Effector CD4-positive, alpha-beta T cell (primary cell): ENCODE data around the gene NLGN1.

Experiments
- DNase-seq: peaks from one replicate; pipeline ENCODE4 v3.0.0-alpha.2; 2020

NLGN1 gene

DNA sequence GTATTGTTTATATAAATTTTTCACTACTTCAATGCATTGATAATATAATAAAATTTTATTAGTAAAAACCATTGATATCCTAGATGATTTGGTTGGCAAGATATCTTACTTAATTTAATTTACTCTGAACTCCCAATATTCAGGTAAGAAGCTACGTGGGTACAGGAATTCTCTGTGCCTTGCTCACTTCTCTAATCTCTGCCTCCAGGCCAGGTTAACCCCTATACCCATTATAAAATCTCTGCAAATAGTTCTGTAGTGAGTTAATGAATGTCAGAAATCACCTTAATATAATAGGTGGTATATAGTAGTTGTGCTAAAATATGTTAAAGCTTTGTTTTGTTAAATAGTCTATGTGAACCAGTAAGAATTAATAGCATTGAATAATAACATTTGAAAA is 465.2 kb downstream of the NLGN1 start:
- DNase-seq, result no peak

DNA sequence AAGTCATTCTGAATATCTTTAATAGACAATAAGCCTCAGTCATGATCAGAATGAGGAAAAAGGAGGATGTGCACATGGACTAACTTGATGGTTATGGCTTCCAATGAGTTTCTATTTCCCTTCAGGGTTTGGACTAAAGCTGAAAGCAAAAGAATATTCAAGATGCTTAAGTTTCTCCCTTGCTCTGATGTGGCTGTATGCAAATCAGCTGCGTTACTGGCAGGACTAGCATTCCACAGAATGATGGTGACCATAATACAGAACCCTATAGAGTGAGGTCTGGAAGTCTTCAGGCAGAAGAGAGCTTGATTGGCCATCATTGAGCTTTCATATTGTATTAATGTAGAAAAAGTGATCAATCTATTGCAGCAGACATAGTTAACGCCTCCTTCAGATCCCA is 466.0 kb downstream of the NLGN1 start:
- no peak for DNase-seq

DNA sequence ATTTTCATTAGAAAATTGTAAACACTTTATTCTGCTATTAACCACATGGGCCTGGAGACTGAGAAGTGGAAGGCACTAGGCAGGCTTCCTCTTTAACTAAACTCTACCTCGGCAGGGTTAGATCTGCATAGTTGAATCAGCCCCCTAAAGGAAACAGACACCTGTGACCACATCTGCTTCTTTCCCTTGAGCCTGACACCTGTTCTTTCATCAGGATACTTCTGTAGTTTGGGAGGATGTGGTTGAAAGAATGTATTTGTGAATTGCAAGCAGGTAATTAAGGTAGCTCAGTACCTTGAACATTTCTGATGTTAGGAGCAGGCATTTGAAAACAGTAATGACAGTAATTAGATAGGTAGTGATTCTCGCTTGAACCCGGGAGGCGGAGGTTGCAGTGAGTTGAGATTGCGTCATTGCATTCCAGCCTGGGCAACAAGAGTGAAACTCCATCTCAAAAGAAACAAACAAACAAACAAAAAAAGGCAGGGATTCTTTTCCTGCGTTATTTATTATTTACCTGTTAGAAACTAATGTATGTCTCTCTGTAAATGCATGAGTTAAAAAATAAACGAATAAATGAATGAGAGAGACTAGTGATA is 468.5 kb downstream of the NLGN1 start:
- no peak for DNase-seq

DNA sequence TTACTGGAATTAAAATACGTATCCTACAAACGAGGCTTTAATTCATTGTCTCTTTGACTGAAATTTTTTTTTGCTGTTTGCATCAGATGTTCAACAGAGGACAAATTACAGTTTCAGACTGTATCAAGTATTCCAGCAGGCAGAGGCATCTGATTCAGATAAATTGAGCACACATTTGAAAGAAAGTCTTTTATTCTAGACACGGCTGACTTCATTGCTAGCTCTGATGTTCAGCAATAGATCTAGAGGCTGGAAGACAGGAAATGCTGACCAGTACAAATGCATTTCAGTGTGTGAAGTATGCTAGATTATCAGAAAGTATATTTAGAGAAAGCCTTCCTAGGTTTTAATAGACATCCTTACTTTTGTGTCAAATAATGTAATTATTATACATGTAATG is 472.2 kb downstream of the NLGN1 start:
- no peak for DNase-seq

DNA sequence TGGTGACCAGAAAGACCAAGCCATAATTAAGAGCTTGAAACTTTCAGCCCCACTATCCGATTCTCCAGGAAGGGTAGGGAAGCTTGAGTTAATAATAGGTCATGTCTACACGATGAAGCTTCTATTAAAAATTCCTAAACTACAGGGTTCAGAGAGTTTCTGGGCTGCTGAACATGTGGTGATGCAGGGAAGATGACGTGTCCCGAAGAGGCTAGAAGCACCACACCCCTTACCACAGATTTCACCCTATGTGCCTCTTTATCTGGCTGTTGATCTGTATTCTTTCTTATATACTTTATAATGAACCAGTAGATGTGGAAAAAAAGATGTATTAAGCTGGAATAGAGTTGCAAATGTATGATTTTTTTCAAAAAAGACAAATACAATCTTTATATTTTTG is 473.4 kb downstream of the NLGN1 start:
- no peak for DNase-seq

DNA sequence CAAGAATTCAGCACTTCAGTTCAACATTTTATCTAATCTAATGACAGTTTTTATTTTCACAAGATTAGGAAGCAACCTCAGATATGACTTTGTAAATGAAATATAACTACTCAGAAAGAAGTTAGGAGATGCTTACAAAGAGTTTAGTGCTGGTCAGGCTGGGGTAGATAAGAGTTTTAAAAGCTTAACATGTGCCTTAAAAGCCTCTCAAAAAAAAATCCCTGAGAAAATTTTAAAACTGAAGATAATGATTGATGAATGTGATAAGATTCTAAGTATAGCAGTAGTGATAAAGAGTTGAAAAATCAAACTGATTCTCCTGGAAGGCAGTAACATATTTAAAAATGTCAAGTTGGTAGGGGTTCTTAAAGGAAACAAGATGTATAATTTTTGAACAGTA is 478.2 kb downstream of the NLGN1 start:
- DNase-seq, result no peak

DNA sequence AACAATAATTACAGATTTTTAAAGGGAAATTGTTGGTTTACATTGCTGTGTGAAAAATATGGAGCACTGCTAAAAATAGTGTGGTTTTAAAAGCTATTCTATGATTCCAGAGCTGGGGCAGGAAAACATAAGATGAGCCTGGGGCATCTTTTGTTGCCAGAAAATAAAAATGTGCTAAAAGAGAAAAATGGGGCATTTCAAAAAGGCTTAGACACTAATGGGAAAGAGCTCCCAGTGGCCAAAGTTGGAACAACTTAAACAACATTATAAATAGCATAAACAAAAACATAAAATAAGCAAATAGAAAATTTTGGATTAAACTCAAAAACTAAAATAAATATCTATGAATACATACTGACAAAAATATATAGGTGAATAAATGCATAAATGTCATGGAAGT is 478.9 kb downstream of the NLGN1 start:
- DNase-seq, result no peak

DNA sequence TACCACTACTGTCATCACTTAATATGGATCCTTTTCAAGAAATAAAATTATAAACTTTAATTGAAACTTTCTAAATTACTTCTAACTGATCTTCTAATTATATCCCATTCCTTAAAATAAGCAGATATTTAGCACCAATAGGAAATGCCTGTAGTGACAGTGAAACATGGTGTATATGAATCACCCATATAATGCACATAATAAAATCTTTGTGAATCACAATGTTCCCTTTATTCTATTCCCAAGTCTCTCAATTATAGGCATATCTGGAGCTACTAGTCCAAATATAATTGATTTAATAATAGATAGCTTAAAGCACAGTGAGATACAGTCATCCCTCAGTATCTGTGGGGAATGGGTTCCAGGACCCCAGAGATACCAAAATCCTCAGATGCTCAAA is 490.3 kb downstream of the NLGN1 start:
- DNase-seq, result no peak

DNA sequence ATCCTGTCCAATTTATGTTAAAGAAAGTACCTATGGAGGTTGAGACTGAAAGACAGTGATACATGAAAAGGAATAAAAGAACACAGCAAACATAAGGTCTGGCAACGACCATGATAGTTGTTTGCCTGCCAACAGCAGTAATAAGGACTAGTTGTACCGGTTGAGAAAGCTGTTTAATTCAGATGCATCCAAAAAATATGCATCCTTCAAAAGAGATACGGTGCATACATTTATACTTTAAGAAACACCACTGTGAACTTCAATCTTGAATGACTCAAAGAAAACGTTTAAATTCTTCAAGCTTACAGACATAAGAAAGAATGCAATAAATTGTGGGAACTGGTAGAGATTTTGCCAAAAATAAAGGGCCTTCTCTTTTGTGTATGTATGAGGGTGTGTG is 492.1 kb downstream of the NLGN1 start:
- no peak for DNase-seq

DNA sequence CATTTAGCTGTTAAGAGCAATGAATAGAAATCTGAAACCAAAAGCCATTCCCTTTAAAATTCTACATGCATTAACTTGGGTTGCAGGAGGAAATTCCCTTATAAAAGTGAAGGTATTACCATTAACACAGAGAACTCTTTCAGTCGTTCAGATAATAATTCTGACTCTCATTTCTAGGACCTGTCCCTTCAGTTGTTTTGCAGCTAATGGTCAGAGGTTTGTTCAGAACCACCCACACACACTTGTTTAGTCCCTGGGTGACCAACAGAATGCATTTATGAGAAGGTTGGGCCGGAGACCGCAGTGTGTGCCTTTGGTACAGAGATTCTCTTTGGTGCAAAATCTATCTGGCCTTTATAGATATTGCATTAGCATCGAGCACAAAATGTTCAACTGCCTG is 492.5 kb downstream of the NLGN1 start:
- no peak for DNase-seq

DNA sequence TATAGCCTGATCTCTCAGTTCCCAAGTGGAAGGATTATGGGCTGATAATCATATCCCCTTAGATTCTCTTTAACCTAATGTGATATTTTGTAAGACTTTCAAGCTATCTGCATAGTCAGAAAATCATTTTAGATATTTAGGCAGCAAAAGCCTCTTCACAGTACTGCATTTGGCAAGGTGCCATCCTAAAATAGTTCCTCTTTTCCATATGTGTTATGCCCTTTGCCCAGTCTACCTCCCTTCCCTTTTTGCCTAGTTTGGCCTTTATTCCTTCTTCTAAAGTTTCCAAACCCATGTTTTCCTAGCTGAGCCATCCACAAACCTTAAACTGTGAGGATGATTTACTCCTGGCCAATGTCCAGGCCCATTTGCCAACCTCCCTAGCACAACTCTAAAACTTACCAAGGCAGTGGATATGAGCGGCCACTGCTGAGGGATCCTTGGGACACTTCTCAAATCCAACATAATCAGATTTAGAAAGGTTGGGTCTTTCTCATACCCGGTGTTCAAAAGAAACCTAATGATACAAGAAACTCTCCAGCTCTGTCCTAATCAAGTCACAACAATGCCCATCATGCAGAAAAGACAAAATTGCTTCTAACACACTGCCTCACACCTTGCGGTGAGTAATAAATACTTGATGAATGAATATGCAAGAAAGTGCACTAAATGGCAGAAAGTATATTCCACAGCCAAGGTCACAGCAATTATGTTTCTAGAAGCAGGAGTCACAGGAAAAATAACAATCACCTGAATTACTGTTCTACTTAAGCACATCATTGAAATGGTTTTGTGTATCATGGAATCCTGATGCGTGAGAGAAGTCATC is 493.9 kb downstream of the NLGN1 start:
- no peak for DNase-seq

DNA sequence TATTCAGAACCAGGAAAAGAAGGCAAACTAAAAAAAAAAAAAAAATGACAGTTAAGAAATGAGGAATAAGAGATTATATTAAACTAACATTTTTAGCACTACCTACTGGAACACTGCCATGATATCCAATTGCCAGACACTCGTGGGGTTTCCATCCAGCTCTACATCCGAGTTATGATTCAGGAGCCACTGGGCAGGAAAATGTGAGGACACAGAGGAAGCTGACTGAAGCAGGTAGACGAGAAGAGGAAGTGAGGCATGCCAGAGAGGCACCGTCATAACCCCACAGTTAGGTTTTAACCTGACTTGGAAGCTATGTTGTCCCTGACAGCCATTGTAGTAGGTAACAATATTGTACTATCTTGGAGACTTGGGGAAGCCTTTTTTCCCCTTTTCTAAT is 495.0 kb downstream of the NLGN1 start:
- DNase-seq, result no peak

DNA sequence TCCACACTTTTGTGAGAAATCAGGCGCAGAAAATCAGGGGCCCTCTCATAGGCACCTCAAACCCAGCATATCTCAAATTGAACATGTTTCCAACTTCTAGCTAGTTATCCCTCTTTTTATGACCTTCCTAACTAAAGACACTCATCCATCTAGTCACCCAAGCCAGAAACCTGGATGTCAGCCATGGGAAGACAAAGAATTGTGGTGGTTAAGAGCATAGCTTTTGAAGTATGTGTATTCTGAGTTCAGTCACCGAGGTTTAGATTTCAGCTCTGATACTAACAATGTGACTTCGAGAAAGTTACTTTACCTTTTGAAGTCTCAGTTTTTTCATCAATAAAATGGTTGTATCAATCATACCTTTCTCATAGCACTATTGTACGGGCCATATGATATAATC is 495.5 kb downstream of the NLGN1 start:
- no peak for DNase-seq

DNA sequence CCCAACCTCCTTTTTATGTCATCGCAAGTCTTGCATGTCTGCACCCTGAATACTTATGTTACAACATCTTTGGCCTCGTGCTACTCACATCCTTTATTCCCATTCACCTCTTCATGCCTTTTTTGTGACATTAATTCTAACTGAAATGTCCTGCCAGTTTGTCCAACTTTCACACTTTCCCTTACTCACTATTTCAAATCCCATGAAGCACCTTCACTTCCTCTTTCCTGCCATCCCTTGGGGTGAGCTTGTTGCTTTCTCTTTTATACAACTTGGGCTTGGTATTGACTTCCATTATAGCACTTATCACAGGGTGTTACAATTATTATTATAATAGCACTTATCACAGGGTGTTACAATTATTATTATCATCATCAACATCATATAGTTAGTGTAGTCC is 496.3 kb downstream of the NLGN1 start:
- DNase-seq, result no peak

DNA sequence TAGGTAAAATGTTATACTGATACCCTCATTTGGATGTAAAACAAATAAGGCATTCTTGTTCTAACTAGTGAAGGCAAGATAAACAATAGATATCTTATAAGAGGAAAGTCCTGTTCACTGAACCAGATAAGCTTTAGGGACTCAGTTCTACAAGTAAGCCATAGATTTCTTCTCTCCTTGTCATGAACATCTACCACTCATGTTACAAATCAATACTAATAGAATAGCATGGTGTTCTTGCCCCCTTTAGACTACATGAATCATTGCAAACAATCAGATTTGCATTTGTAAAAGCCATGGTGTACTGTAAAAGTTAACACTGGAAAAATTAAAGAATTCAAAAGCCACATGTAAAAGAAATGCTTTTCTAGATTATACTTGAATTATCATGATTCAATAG is 500.1 kb downstream of the NLGN1 start:
- no peak for DNase-seq

DNA sequence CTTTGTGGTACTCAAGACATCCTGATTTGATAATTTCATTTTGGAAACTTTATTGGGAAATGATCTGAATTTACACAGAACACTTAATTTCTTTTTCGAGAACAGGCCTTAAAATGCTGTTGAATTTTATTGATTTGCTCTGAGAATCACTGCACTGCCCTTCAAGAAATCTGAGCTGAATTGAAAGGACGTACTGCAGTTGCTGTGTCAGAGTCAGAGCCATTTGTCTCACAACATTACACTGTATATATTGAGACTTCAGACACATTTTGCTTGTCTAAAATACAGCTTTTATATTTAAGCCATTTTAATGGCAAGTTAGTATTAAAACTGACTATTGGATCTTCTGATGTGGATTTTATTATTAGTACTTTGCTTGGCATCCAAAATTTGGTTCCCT is 504.1 kb downstream of the NLGN1 start:
- no peak for DNase-seq

DNA sequence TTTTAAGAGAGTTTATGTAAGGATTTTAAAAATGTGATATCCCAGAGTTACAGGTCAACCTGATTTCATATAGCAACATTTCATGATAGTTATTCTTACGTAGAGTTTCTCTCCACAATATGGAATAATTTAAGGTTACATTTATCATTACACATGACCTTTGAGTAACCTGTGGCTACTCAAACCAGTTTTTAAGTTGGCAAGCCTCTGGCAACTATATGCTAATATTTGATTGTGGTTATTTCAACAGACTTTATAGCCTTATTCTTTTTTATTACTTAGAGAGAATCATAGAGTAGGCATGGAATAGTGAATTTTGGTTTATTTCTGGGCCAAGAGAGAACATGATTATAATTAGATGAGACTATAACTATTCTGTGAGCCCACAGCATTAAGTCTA is 504.9 kb downstream of the NLGN1 start:
- DNase-seq, result no peak

DNA sequence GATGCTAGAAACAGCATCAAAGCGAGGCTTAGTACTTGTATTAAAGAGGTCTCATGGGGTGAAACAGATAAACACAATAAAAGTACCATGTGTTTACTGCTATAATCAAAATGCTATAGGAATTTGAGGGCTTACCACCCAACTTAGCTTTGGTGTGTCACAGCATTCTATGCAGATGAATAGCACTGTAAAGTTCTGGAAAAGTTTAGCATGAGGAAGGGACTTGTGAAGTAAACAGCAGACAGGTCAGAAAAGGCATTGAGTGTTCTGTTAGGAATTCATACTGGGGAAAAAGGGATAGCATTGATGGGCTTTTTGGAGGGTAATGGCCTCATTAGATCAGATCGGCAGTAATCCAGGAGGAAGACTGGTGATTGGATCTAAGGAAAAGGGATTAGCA is 505.3 kb downstream of the NLGN1 start:
- no peak for DNase-seq

DNA sequence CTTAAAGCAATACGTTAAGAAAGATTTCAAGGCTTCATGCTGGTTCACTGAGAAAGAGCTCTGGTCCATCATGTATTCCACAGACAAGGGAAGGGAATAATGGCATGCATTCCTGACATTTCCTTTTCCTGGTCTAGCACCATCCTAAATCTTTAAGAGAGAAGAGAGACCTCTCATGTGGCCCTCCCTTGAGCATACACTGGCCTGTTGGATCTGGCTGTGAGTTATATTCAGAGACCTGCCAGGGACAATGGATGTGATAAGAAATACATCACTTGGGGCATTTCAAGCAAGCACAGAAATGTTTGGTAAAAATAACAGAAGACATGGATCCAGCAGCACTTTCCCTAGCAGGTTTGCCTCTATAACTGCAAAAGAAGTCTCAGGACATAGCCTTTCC is 507.8 kb downstream of the NLGN1 start:
- DNase-seq, result no peak

DNA sequence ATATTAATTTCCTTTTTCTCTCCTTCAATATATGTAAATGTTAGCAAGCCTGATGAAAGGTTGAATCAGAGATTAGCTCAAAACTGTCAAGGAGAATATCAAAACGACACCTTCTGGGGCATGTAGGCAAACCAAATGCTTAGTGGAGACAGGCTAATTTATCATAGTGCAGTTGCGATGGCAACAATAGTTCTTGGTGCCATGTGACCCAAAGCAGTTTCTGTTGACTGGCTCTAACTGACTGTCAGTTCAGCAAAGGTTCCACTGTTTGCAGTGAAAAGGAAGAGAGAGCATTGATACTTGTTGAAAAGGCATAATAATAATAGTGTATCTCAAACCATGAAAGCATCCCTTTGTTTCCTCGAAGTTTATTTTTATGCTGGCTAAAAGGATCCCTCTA is 513.9 kb downstream of the NLGN1 start:
- DNase-seq, result no peak

DNA sequence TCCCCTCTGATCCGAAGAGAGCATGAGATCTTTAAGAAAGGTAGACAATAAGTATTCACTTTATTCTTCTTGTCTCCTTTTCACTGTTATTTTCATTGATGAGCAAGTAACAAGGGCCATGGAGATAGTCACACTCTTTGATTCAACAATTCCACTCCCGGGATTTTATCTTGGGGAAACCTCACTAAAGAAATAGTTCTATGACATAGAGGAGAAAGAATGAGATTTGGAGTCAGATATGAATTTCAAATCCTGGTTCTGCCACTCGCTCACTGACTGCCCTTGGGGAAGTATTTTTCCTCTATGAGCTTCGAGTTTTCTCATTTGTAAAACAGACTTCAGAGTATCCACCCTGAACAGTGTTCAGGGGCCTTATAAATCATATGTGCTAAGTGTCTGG is 514.6 kb downstream of the NLGN1 start:
- no peak for DNase-seq

DNA sequence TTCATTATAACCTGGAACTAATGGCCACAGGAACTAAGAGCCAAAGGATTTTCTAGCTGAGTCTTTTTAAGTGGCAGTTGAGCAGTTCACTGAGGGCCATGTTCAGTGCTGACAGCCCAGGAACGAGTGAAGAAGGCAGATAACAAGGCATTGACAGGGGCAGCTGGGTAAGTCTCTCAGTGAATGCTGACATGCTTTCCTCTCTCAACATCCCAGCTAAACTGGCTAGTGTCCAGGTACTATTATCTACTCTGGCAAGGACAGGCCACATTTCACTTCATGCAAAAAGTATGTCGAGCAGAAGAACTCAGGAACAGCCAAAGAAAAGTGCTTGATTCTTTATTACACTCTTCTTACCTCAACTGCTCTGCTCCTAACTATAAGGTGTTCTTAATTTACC is 515.9 kb downstream of the NLGN1 start:
- DNase-seq, result no peak

DNA sequence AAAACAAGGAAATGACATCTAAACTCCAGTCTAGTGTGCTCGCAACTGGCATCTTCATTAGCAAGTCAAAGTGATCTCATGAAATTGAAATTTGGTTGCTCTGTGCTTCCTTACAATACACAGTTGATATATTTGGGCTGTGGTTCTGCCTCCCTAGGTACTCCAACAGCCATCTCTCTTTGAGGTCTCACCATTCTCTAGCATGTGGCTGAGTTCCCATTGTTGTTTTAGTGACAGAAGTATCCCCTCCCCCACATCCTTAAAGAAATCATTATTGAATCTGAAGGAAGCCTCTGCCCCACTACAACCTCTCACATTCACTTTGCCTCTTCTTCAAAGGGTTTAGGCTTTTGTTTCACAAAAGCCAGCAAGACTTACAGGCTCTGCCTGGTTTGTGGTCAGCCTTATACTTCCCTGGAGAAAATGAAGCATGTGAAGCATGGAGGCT is 516.5 kb downstream of the NLGN1 start:
- DNase-seq, result no peak

DNA sequence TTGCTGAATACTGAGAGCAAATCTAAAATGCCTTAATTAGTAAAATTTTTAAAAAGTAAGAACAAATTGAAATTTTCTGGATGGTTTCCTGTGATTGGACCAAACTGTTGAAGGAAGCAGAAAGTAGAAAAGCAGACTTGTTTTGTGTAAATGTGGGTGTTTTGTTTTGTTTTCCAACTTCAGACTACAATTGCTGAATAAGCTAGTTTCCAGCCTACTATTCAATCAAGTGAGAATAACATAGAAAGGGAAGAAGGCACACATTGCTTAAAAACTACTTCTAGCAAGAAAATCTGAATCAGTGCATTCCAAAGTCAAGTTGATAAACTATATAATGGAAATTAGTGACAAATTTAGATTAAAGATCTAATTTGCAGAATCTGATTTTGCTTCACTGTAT is 519.3 kb downstream of the NLGN1 start:
- no peak for DNase-seq

DNA sequence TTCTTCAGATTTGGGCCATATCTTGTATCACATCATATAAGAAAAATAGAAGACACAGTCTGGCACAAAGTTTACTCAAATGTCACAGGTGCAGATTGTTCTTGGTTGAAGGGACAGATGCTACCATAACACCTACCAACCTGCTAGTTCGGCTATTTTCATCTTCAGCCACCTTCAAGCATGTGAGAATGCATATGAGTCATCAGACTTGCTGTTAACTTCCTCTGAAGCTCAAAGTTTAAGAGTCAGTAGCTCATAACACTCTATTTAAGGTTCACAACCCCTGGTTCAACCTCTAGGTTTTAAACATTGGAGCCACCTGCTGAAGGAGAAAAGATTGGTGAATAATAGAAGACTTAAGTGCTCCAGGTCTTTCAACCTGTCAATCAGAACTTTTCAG is 522.8 kb downstream of the NLGN1 start:
- DNase-seq, result no peak
